ENCODE measurements around the gene DAAM2.

Gene DAAM2

GRCh38 chr6:39800034-39801032, 8.2 kb downstream of the DAAM2 start:
- H3K27ac Mint-ChIP-seq: no peak overlapping the region

GRCh38 chr6:39801456-39802251, 9.5 kb downstream of the DAAM2 start:
- Mint-ChIP-seq H3K36me3 (ENCODE audit: low read depth) (no peaks in the 10 kb centered on the region), H3K27ac (peak overlapping the region; percentile 27 to 65 (median 59)), H3K27me3 (ENCODE audit: low read depth) (peaks cover 3% of the 10 kb centered on the region), H3K9me3 (no peaks in the 10 kb centered on the region), H3K4me3 (no peak overlapping the region), H3K4me1 (peaks cover 41% of the 10 kb centered on the region)
- no peak for TF ChIP-seq CTCF (IDR thresholded peaks at IDR 0.05; ENCODE audit: unreplicated experiment in 3 of 3)

More at GRCh38 chr6:39800034-39801032, 8.2 kb downstream of the DAAM2 start:
- Mint-ChIP-seq H3K27me3 (ENCODE audit: low read depth) (peaks cover 3% of the 10 kb centered on the region), H3K4me1 (peaks cover 45% of the 10 kb centered on the region), H3K36me3 (ENCODE audit: low read depth) (no peaks in the 10 kb centered on the region), H3K4me3 (no peak overlapping the region), H3K9me3 (no peaks in the 10 kb centered on the region)
- TF ChIP-seq CTCF (IDR thresholded peaks at IDR 0.05; ENCODE audit: unreplicated experiment in 3 of 3): no peak

- H3K4me3 Mint-ChIP-seq: no peak overlapping the region
- H3K9me3 Mint-ChIP-seq: no peaks in the 10 kb centered on the region
- H3K36me3 Mint-ChIP-seq (ENCODE audit: low read depth): no peaks in the 10 kb centered on the region
- H3K27ac Mint-ChIP-seq: peak overlapping the region in 2 of 3 experiments; percentile 33 to 59
- TF ChIP-seq CTCF (IDR thresholded peaks at IDR 0.05; ENCODE audit: unreplicated experiment in 3 of 3): no peak
- peaks cover 51% of the 10 kb centered on the region for H3K4me1 Mint-ChIP-seq
- peaks cover 7% of the 10 kb centered on the region for H3K27me3 Mint-ChIP-seq (ENCODE audit: low read depth)
Measured at GRCh38 chr6:39803872-39804271, 11.7 kb downstream of the DAAM2 start.

GRCh38 chr6:39804466-39805065, 12.4 kb downstream of the DAAM2 start:
- TF ChIP-seq CTCF (IDR thresholded peaks at IDR 0.05; ENCODE audit: unreplicated experiment in 3 of 3): no peak
- Mint-ChIP-seq H3K4me3 (no peak overlapping the region), H3K27ac (peak overlapping the region in 1 of 3 experiments; percentile 59), H3K4me1 (peaks cover 57% of the 10 kb centered on the region), H3K36me3 (ENCODE audit: low read depth) (no peaks in the 10 kb centered on the region), H3K27me3 (ENCODE audit: low read depth) (peaks cover 7% of the 10 kb centered on the region), H3K9me3 (no peaks in the 10 kb centered on the region)

GRCh38 chr6:39806278-39806677, 14.1 kb downstream of the DAAM2 start:
- Mint-ChIP-seq H3K27ac (peak overlapping the region in 2 of 3 experiments; percentile 7 to 35), H3K9me3 (no peaks in the 10 kb centered on the region), H3K36me3 (ENCODE audit: low read depth) (no peaks in the 10 kb centered on the region), H3K27me3 (ENCODE audit: low read depth) (peaks cover 7% of the 10 kb centered on the region), H3K4me3 (no peak overlapping the region), H3K4me1 (peaks cover 64% of the 10 kb centered on the region)
- TF ChIP-seq CTCF (IDR thresholded peaks at IDR 0.05; ENCODE audit: unreplicated experiment in 3 of 3): no peak

All from nephron (organoid).